Measurements from ENCODE around the gene TOP3A.

The TOP3A gene

DNA sequence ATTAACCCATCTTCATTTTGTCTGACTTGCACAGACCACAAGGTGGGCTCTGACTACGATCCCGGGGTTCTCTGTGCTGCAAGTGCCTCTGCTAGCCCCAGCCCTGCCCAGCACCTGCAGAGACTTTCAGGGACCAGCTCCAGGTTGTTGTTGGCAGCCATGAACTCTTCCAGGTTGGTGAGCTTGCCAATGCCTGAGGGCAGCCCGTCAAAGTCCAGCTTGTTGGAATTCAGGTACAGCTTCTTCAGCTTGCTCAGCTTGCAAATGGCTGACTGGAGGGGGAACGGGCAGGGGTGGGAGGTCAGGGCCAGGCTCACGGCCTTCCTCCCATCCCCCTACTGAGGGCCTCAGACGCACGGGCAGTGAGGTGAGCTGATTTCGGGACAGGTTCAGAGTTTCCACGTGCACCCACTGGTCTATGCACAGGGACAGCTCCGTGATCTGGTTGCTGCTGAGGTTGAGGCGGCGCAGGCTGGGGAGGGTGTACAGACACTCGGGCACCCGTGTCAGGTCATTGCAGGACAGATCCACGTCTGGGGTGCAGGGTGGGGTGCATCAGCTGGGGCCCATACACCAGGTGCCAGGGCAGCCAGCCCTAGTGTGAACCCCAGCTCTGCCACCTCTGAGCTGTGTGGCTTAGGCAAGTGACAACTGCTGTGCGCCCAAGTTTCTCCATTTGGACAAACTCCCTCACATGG lies 61.5 kb downstream of the TOP3A start:
- Histone ChIP-seq H3K4me2 (ENCODE audit: low read length) (no peak overlapping the region), H3K9ac (no peak overlapping the region), H2AFZ (no peak overlapping the region), H3K79me2 (peaks cover 44% of the 10 kb centered on the region), H3K4me3 (ENCODE audit: low read depth, low read length) (no peak overlapping the region), H3K9me3 (ENCODE audit: control insufficient read depth, low read length) (no peaks in the 10 kb centered on the region), H3K27me3 (ENCODE audit: control insufficient read depth, insufficient read depth, low read length) (no peaks in the 10 kb centered on the region), H3K27ac (no peak overlapping the region), H3K4me1 (peaks cover 9% of the 10 kb centered on the region), H3K36me3 (ENCODE audit: control insufficient read depth, insufficient read depth, low read length) (no peaks in the 10 kb centered on the region)
- TF ChIP-seq, protein P1, sequence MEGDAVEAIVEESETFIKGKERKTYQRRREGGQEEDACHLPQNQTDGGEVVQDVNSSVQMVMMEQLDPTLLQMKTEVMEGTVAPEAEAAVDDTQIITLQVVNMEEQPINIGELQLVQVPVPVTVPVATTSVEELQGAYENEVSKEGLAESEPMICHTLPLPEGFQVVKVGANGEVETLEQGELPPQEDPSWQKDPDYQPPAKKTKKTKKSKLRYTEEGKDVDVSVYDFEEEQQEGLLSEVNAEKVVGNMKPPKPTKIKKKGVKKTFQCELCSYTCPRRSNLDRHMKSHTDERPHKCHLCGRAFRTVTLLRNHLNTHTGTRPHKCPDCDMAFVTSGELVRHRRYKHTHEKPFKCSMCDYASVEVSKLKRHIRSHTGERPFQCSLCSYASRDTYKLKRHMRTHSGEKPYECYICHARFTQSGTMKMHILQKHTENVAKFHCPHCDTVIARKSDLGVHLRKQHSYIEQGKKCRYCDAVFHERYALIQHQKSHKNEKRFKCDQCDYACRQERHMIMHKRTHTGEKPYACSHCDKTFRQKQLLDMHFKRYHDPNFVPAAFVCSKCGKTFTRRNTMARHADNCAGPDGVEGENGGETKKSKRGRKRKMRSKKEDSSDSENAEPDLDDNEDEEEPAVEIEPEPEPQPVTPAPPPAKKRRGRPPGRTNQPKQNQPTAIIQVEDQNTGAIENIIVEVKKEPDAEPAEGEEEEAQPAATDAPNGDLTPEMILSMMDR (IDR thresholded peaks at IDR 0.05), result no peak

DNA sequence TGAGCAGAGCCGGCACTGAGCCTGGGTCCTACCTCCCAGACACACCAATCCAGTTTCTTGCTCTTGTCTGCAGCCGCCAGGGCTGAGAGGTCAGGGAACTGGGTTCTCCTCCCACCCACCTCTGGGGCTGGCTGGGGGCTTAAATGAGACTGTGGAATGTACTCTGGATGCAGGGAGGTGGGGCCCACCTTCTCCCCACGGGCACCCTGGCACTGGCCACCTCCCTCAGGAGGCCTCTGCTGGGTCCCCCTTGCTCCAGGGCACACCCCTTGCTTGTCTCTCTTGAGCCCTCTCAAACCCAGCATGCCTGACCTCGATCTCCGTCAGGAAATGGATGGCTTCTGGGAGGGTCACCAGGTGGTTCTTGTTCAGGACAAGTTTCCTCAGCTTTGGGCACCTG lies 62.6 kb downstream of the TOP3A start:
- Histone ChIP-seq H3K27me3 (ENCODE audit: control insufficient read depth, insufficient read depth, low read length) (no peaks in the 10 kb centered on the region), H3K9ac (no peak overlapping the region), H3K79me2 (peaks cover 39% of the 10 kb centered on the region), H3K4me2 (ENCODE audit: low read length) (no peak overlapping the region), H3K4me1 (peaks cover 6% of the 10 kb centered on the region), H2AFZ (no peak overlapping the region), H3K27ac (no peak overlapping the region), H3K9me3 (ENCODE audit: control insufficient read depth, low read length) (no peaks in the 10 kb centered on the region), H3K4me3 (ENCODE audit: low read depth, low read length) (no peak overlapping the region), H3K36me3 (ENCODE audit: control insufficient read depth, insufficient read depth, low read length) (no peaks in the 10 kb centered on the region)
- TF ChIP-seq, protein P1 (IDR thresholded peaks at IDR 0.05), result no peak

DNA sequence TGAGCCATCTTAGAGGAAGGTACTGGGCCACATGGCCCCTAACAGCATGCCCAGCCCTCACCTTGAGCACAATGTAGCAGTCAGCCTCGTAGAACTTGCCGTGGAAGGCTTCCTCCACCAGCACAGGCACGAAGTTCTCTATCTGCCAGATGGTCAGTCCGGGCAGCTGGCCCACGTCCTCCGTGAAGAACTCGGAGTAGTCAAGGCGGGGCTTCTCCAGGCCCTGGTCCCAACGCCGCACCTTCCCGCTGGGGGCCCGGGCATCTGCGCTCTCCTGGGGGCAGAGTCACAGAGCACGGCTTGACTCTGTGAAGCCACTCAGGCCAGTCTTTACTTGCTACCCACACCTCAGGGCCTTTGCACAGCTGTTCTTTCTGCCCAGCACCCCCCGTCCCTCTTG lies 63.6 kb downstream of the TOP3A start:
- Histone ChIP-seq H3K79me2 (peaks cover 31% of the 10 kb centered on the region), H3K4me1 (no peaks in the 10 kb centered on the region), H3K4me2 (ENCODE audit: low read length) (no peak overlapping the region), H3K27me3 (ENCODE audit: control insufficient read depth, insufficient read depth, low read length) (no peaks in the 10 kb centered on the region), H3K9ac (no peak overlapping the region), H3K36me3 (ENCODE audit: control insufficient read depth, insufficient read depth, low read length) (no peaks in the 10 kb centered on the region), H3K4me3 (ENCODE audit: low read depth, low read length) (no peak overlapping the region), H2AFZ (no peak overlapping the region), H3K27ac (no peak overlapping the region), H3K9me3 (ENCODE audit: control insufficient read depth, low read length) (no peaks in the 10 kb centered on the region)
- TF ChIP-seq, protein P1 (IDR thresholded peaks at IDR 0.05), result no peak

DNA sequence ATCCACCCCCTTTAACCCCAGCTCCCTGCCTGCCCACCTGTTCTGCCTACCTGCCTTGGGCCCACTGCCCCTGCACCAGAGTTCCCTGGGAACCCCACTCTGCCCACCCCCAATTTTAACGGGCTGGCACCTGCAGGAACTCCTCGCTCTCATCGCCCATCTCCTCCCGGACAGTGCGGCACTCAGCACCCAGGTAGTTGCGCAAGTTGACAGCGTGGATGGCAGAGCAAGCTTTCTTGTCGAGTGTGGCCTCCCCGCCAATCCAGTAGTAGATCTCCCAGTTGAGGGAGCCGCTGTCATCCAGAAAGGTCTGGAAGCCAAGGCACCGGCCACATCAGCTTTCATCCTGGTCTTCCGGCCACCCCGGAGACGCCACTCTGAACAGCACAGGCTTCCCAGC lies 64.1 kb downstream of the TOP3A start:
- no peaks in the 10 kb centered on the region for H3K4me1 ChIP-seq
- H2AFZ ChIP-seq, result no peak overlapping the region
- H3K27ac ChIP-seq, result no peak overlapping the region
- TF ChIP-seq, protein P1 (IDR thresholded peaks at IDR 0.05), result no peak
- no peak overlapping the region for H3K9ac ChIP-seq
- H3K9me3 ChIP-seq (ENCODE audit: control insufficient read depth, low read length), result no peaks in the 10 kb centered on the region
- no peak overlapping the region for H3K4me2 ChIP-seq (ENCODE audit: low read length)
- H3K79me2 ChIP-seq, result peaks cover 26% of the 10 kb centered on the region
- no peaks in the 10 kb centered on the region for H3K36me3 ChIP-seq (ENCODE audit: control insufficient read depth, insufficient read depth, low read length)
- H3K4me3 ChIP-seq (ENCODE audit: low read depth, low read length), result no peak overlapping the region
- no peaks in the 10 kb centered on the region for H3K27me3 ChIP-seq (ENCODE audit: control insufficient read depth, insufficient read depth, low read length)

DNA sequence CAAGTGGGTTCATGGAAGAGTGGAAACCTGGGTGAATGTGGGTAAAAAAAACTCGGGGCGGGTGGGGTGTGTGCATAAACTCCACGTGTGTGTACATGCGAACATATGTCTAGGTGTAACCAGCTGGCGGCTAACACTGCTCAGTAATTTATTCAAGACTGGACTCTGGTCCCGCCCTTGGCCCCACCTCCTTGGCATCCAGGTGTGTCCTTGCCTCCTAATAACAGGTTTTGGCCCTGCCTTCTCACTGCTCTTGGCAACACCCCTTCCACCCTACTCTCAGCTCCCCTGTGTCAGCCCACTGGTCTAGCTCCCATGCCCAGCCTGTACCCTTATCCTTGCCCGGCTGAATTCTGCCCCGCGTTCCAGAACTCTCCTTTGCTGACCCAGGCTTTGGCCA lies 64.5 kb downstream of the TOP3A start:
- Histone ChIP-seq H3K27ac (no peak overlapping the region), H3K36me3 (ENCODE audit: control insufficient read depth, insufficient read depth, low read length) (no peaks in the 10 kb centered on the region)
- TF ChIP-seq, protein P1 (IDR thresholded peaks at IDR 0.05), result no peak

More for the DNA sequence above, 64.5 kb downstream of the TOP3A start:
- Histone ChIP-seq H3K27me3 (ENCODE audit: control insufficient read depth, insufficient read depth, low read length) (no peaks in the 10 kb centered on the region), H3K9me3 (ENCODE audit: control insufficient read depth, low read length) (no peaks in the 10 kb centered on the region), H3K4me2 (ENCODE audit: low read length) (no peak overlapping the region), H3K4me3 (ENCODE audit: low read depth, low read length) (no peak overlapping the region), H2AFZ (no peak overlapping the region), H3K9ac (no peak overlapping the region), H3K79me2 (peaks cover 23% of the 10 kb centered on the region), H3K4me1 (no peaks in the 10 kb centered on the region)

Data from parathyroid adenoma (tissue), 2 donors.